H1 (cell line): ENCODE measurements around the gene PLSCR1. TPM values are rescaled to one million over a fixed set of nuclear protein-coding genes. Genes with fewer than 3 reads are reported as not detected.
A peak's percentile ranks its signal among the peaks of the same experiment; 100 is the strongest.

Experiments used
- CTCF ChIA-PET: fragments of 300-600 bp; sonication (Branson Sonifier 250); formaldehyde crosslinking; loops from one replicate; lab custom pipeline; 2021; ENCODE audit not compliant: partially characterized antibody; lab: Charles Lee
- POLR2A ChIA-PET: fragments of 300-600 bp; sonication (Branson Sonifier 250); formaldehyde crosslinking; loops from one replicate; lab custom pipeline; 2021; ENCODE audit warnings: inconsistent platforms; ENCODE audit not compliant: partially characterized antibody; lab: Charles Lee
- DNase-seq, 2 experiments: peaks; one replicate each; pipeline versions ENCODE4 v3.0.0 to v3.0.0-alpha.2; 2010 to 2022; ENCODE audit warnings: low spot score in 2 of 2, low read depth in 1 of 2, mixed read lengths in 1 of 2
- FAIRE-seq: peaks from 2 replicates; lab custom pipeline; 2011; peaks lifted over from hg19 to GRCh38; lab: Jason Lieb, UNC
- H2AFZ ChIP-seq: 2 replicates; pipeline ENCODE4 v1.8.1; 2012; ENCODE audit warnings: low read length, inconsistent platforms
- H2AK5ac ChIP-seq: 2 replicates; pipeline ENCODE4 v1.6.1; 2013; ENCODE audit warnings: low read depth, low read length
- H2BK120ac ChIP-seq: replicated peaks from 2 replicates; pipeline ENCODE3; 2013; ENCODE audit warnings: low read depth, low read length, inconsistent platforms
- H2BK12ac ChIP-seq: 2 replicates; pipeline ENCODE4 v1.6.1; 2013; ENCODE audit warnings: low read depth, low read length
- H2BK15ac ChIP-seq: 2 replicates; pipeline ENCODE4 v1.6.1; 2013; ENCODE audit warnings: low read length
- H2BK20ac ChIP-seq: 2 replicates; pipeline ENCODE4 v1.6.1; 2013; ENCODE audit warnings: low read length
- H2BK5ac ChIP-seq: 2 replicates; pipeline ENCODE4 v1.6.1; 2013; ENCODE audit warnings: low read depth, low read length
- H3K14ac ChIP-seq: 2 replicates; pipeline ENCODE4 v1.6.1; 2013; ENCODE audit warnings: inconsistent platforms; ENCODE audit not compliant: insufficient read length
- H3K18ac ChIP-seq: 2 replicates; pipeline ENCODE4 v1.6.1; 2013; ENCODE audit warnings: low read length; ENCODE audit errors: extremely low read depth
- H3K23ac ChIP-seq: 2 replicates; pipeline ENCODE4 v1.6.1; 2013; ENCODE audit warnings: inconsistent platforms; ENCODE audit not compliant: insufficient read length
- H3K23me2 ChIP-seq: 2 replicates; pipeline ENCODE4 v1.6.1; 2013; ENCODE audit warnings: low read depth, low read length
- H3K27ac ChIP-seq: 2 replicates; pipeline ENCODE4 v1.6.1; 2011; ENCODE audit warnings: low read depth, low read length, inconsistent platforms
- H3K27me3 ChIP-seq, 4 experiments: replicated peaks in 1 of 4; 1 replicate in 1 of 4; 2 replicates in 3 of 4; pipeline versions ENCODE4 v1.6.1 to v1.8.1; 2011 to 2013; ENCODE audit warnings: low read length in 3 of 4, mild to moderate bottlenecking in 3 of 4, inconsistent platforms in 2 of 4, mixed read lengths in 2 of 4, moderate library complexity in 1 of 4; ENCODE audit not compliant: control insufficient read depth in 3 of 4, insufficient read depth in 3 of 4; ENCODE audit errors: extremely low read depth in 1 of 4
- H3K36me3 ChIP-seq, 4 experiments: 2 replicates each; pipeline versions ENCODE4 v1.6.1 to v1.8.1; 2011 to 2013; ENCODE audit warnings: mild to moderate bottlenecking in 4 of 4, low read length in 3 of 4, moderate library complexity in 2 of 4, control low read depth in 1 of 4, inconsistent platforms in 1 of 4; ENCODE audit not compliant: insufficient read depth in 4 of 4, control insufficient read depth in 2 of 4
- H3K4ac ChIP-seq: replicated peaks from 2 replicates; pipeline ENCODE3; 2013; ENCODE audit warnings: low read length, low read depth, mixed read lengths, inconsistent platforms; ENCODE audit not compliant: insufficient read length
- H3K4me1 ChIP-seq, 4 experiments: replicated peaks in 1 of 4; 1 replicate in 1 of 4; 2 replicates in 3 of 4; pipeline versions ENCODE4 v1.6.1 to v1.8.1; 2011 to 2013; ENCODE audit warnings: low read length in 3 of 4, inconsistent platforms in 2 of 4, mixed read lengths in 1 of 4; ENCODE audit not compliant: insufficient read depth in 4 of 4, control insufficient read depth in 3 of 4
- H3K4me2 ChIP-seq, 2 experiments: 2 replicates each; pipeline versions ENCODE4 v1.6.1 to v1.8.1; 2011 to 2013; ENCODE audit warnings: low read depth in 2 of 2, low read length in 2 of 2, control low read depth in 1 of 2, inconsistent platforms in 1 of 2, mild to moderate bottlenecking in 1 of 2; ENCODE audit not compliant: insufficient read depth in 1 of 2
- H3K4me3 ChIP-seq, 4 experiments: fragments of 200-600, 300-600 bp in 1 of 4; sonication (generic), shearing (Covaris generic), sonication (Bioruptor Twin) in 1 of 4; 2 replicates each; pipeline versions ENCODE4 v1.5.1 to v1.8.1; 2011 to 2016; ENCODE audit warnings: low read length in 4 of 4, low read depth in 3 of 4, control low read depth in 2 of 4, inconsistent platforms in 2 of 4, mild to moderate bottlenecking in 2 of 4, mixed read lengths in 1 of 4, moderate library complexity in 1 of 4; ENCODE audit not compliant: insufficient read depth in 2 of 4; ENCODE audit errors: extremely low read depth in 1 of 4
- H3K56ac ChIP-seq: replicated peaks from 2 replicates; pipeline ENCODE3; 2013; ENCODE audit warnings: low read depth, mild to moderate bottlenecking, mixed read lengths, low read length, inconsistent platforms; ENCODE audit not compliant: insufficient read length
- H3K79me1 ChIP-seq: 2 replicates; pipeline ENCODE4 v1.6.1; 2013; ENCODE audit warnings: low read depth, low read length, control low read depth
- H3K79me2 ChIP-seq, 2 experiments: 2 replicates each; pipeline versions ENCODE4 v1.6.1 to v1.8.1; 2012 to 2013; ENCODE audit warnings: low read length in 2 of 2, mild to moderate bottlenecking in 2 of 2, inconsistent platforms in 1 of 2; ENCODE audit not compliant: insufficient read depth in 2 of 2, control insufficient read depth in 1 of 2
- H3K9ac ChIP-seq, 4 experiments: replicated peaks in 1 of 4; 1 replicate in 1 of 4; 2 replicates in 3 of 4; pipeline versions ENCODE4 v1.6.1 to v1.8.1; 2011 to 2013; ENCODE audit warnings: low read depth in 3 of 4, low read length in 3 of 4, control low read depth in 2 of 4, mild to moderate bottlenecking in 2 of 4, moderate library complexity in 2 of 4, inconsistent platforms in 1 of 4; ENCODE audit errors: extremely low read depth in 1 of 4
- H3K9me3 ChIP-seq, 2 experiments: 2 replicates each; pipeline versions ENCODE4 v1.6.1 to v1.8.1; 2012 to 2013; ENCODE audit warnings: mild to moderate bottlenecking in 2 of 2, moderate library complexity in 2 of 2, control low read depth in 1 of 2, inconsistent platforms in 1 of 2, low read depth in 1 of 2, low read length in 1 of 2, mixed read lengths in 1 of 2; ENCODE audit not compliant: insufficient read depth in 2 of 2
- H4K20me1 ChIP-seq, 2 experiments: replicated peaks in 1 of 2; 2 replicates each; pipeline versions ENCODE3 to v1.8.1; 2011 to 2013; ENCODE audit warnings: inconsistent platforms in 2 of 2, low read length in 2 of 2, mild to moderate bottlenecking in 1 of 2; ENCODE audit not compliant: insufficient read depth in 2 of 2, control insufficient read depth in 1 of 2
- H4K5ac ChIP-seq: 2 replicates; pipeline ENCODE4 v1.6.1; 2013; ENCODE audit warnings: low read length, low read depth, mixed read lengths, inconsistent platforms; ENCODE audit not compliant: insufficient read length
- H4K8ac ChIP-seq: 2 replicates; pipeline ENCODE4 v1.8.0; 2013; ENCODE audit warnings: mild to moderate bottlenecking, moderate library complexity, low read length, inconsistent platforms; ENCODE audit not compliant: insufficient read depth; ENCODE audit errors: extremely low read depth
- H4K91ac ChIP-seq: replicated peaks from 2 replicates; pipeline ENCODE3; 2013; ENCODE audit warnings: low read length, mixed read lengths, inconsistent platforms; ENCODE audit not compliant: insufficient read length
- CHD2 ChIP-seq: IDR thresholded peaks from 2 replicates; pipeline ENCODE4 v1.6.1; 2012; ENCODE audit warnings: low read length, improper control_type of control experiment
- CTBP2 ChIP-seq: IDR thresholded peaks from 2 replicates; pipeline ENCODE4 v1.7.0; 2011; ENCODE audit warnings: borderline replicate concordance, mild to moderate bottlenecking, moderate library complexity, mixed read lengths, low read length; ENCODE audit not compliant: insufficient read depth, insufficient read length
- HDAC6 ChIP-seq: IDR thresholded peaks from one replicate; pipeline ENCODE4 v1.7.1; 2012; ENCODE audit warnings: low read depth, mild to moderate bottlenecking, inconsistent platforms, low read length, moderate library complexity
- JUND ChIP-seq: IDR thresholded peaks from 2 replicates; pipeline ENCODE4 v1.6.1; 2011; ENCODE audit warnings: mild to moderate bottlenecking, improper control_type of control experiment, low read length
- KDM4A ChIP-seq: IDR thresholded peaks from one replicate; pipeline ENCODE4 v1.7.1; 2012; ENCODE audit warnings: low read depth, mild to moderate bottlenecking, moderate library complexity, low read length, inconsistent platforms; ENCODE audit not compliant: severe bottlenecking
- PHF8 ChIP-seq: fragments of 200-600 bp; sonication (generic); conservative IDR thresholded peaks from 2 replicates; pipeline ENCODE4 v1.7.1; 2012; ENCODE audit warnings: low read depth, mild to moderate bottlenecking, inconsistent platforms, low read length, moderate library complexity
- TBP ChIP-seq: IDR thresholded peaks from 2 replicates; pipeline ENCODE4 v1.6.1; 2011; ENCODE audit warnings: low read depth, low read length, improper control_type of control experiment
- WGBS, 2 experiments: shearing (Covaris generic) in 1 of 2; methylation state at CpG; one replicate each; pipeline versions ENCODE4 v1.1.6 to v1.1.7; 2013 to 2015; ENCODE audit warnings: low lambda C conversion rate in 2 of 2, mixed read lengths in 2 of 2, inconsistent platforms in 1 of 2, low coverage in 1 of 2, missing lambda C conversion rate in 1 of 2; ENCODE audit not compliant: insufficient replicate concordance in 2 of 2, insufficient coverage in 1 of 2, insufficient read length in 1 of 2; ENCODE audit errors: extremely low coverage in 1 of 2, missing lambda C conversion rate in 1 of 2; 5-methylcytosine and 5-hydroxymethylcytosine counted together
- polyA plus RNA-seq, 7 experiments: library from polyadenylated mRNA; depleted of rRNA in 3 of 7; stranded (reverse) in 5 of 7; unstranded in 2 of 7; fragments of >200 nt in 5 of 7; fragments of 200-250 nt in 2 of 7; gene quantifications; 1 replicate in 5 of 7; 2 replicates in 1 of 7; 4 replicates in 1 of 7; pipeline versions ENCODE4 v1.2.1 to v1.2.3, GENCODE V29; 2011 to 2013; ENCODE audit warnings: missing spikeins in 2 of 7, mixed read lengths in 2 of 7
- total RNA-seq: library from RNA; stranded (reverse); fragmentation: NEBNext Ultra II Directional; extraction: Animal tissue kit (Norgen Biotek cat#: 25700); gene quantifications from 2 replicates; pipeline ENCODE4 v1.2.1, GENCODE V29; 2021
- TF ChIP-seq, protein P1 (sequence below): IDR thresholded peaks from 2 replicates; pipeline ENCODE4 v1.6.1; 2012; ENCODE audit warnings: low read length, inconsistent platforms

Gene PLSCR1
- total and polyA plus RNA-seq, 2 of the 8 experiments (the other 6 are each of a cell fraction or from before 2014, with no cell fraction given) = 32.2 to 48.5 TPM

- peak within 1 kb of the TSS; percentile 73 for H4K91ac ChIP-seq
- no peak within 1 kb of the TSS for H2BK15ac ChIP-seq
- peak within 1 kb of the TSS; percentile 72 to 88 for H3K4me2 ChIP-seq
- H3K36me3 ChIP-seq = no peaks in the 10 kb centered on the region
- no peaks in the 10 kb centered on the region for H3K23me2 ChIP-seq
- H3K9me3 ChIP-seq = no peaks in the 10 kb centered on the region
- H2BK20ac ChIP-seq = no peak within 1 kb of the TSS
- no peaks in the 10 kb centered on the region for H3K79me1 ChIP-seq
- no peak within 1 kb of the TSS for H2AK5ac ChIP-seq
- 25% methylated on average over 37 of the region's 51 CpGs; no CpG with 5 or more reads in 1 of the 2 experiments for WGBS, 2 experiments
- peak within 1 kb of the TSS; percentile 55 to 73 (median 62) for H3K4me3 ChIP-seq
- H3K27me3 ChIP-seq = no peaks in the 10 kb centered on the region
- H4K8ac ChIP-seq = peak within 1 kb of the TSS; percentile 90; the same call in 1 of the 2 replicates
- H3K23ac ChIP-seq = no peak within 1 kb of the TSS
- no peak for FAIRE-seq
- H3K18ac ChIP-seq = no peak within 1 kb of the TSS; the same call in 1 of the 2 replicates
- peak within 1 kb of the TSS; percentile 9; the same call in 1 of the 2 replicates for H2BK12ac ChIP-seq
- H3K56ac ChIP-seq = no peak within 1 kb of the TSS
- H4K5ac ChIP-seq = peak within 1 kb of the TSS; percentile 51
- H3K14ac ChIP-seq = no peak within 1 kb of the TSS
- H2AFZ ChIP-seq = peak within 1 kb of the TSS; percentile 84
- ChIA-PET CTCF (interaction anchor here (0.8 to 1.6 kb wide), 4 partner anchors 20 to 892 kb away, joined by 3 to 5 read pairs (median 3); no protein-coding TSS in a partner anchor), POLR2A (interaction anchor here (0.6 to 1.8 kb wide), 7 partner anchors 18 to 82 kb away, joined by 3 to 6 read pairs (median 3); partner anchors contain the start of gene PLSCR1)
- peak in 1 of 2 experiments; percentile 82 for DNase-seq
- H3K9ac ChIP-seq = peak within 1 kb of the TSS in 3 of 4 experiments; percentile 56 to 68 (median 62); a peak in 6 of 7 replicates
- H4K20me1 ChIP-seq = no peaks in the 10 kb centered on the region
- H2BK5ac ChIP-seq = peak within 1 kb of the TSS; percentile 81
- H3K79me2 ChIP-seq = no peaks in the 10 kb centered on the region
- H3K4me1 ChIP-seq = peaks cover 0 to 3% (median 0%) of the 10 kb centered on the region in 4 experiments; a peak in 1 of 7 replicates
- peak within 1 kb of the TSS; percentile 54; the same call in 1 of the 2 replicates for H3K27ac ChIP-seq
- no peak within 1 kb of the TSS for H2BK120ac ChIP-seq
- no peak within 1 kb of the TSS for H3K4ac ChIP-seq
- TF ChIP-seq KDM4A (peak; percentile 54), TBP (peak; percentile 36; the same call in 1 of the 2 replicates), CHD2 (no peak), JUND (no peak), CTBP2 (no peak), PHF8 (peak; percentile 48; the same call in 1 of the 2 replicates), HDAC6 (no peak)
- TF ChIP-seq, protein P1, sequence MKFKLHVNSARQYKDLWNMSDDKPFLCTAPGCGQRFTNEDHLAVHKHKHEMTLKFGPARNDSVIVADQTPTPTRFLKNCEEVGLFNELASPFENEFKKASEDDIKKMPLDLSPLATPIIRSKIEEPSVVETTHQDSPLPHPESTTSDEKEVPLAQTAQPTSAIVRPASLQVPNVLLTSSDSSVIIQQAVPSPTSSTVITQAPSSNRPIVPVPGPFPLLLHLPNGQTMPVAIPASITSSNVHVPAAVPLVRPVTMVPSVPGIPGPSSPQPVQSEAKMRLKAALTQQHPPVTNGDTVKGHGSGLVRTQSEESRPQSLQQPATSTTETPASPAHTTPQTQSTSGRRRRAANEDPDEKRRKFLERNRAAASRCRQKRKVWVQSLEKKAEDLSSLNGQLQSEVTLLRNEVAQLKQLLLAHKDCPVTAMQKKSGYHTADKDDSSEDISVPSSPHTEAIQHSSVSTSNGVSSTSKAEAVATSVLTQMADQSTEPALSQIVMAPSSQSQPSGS = no peak
Measured at GRCh38 chr3:146469150-146470017, 75.0 kb downstream of the PLSCR1 start, which contains the start of gene PLSCR2. TSS of gene PLSCR2 (minus strand) at chr3:146469561. CDS start at chr3:146459904, 9,657 bp downstream.
